Colonic mucosa (tissue), 4 donors: ENCODE results near the gene NEGR1. TPM values are rescaled to one million over a fixed set of nuclear protein-coding genes. Genes with fewer than 3 reads are reported as not detected.

Experiments
- DNase-seq: peaks from one replicate; pipeline ENCODE4 v3.0.0-alpha.2; 2020
- H3K27ac ChIP-seq: fragments of 200-600 bp; one replicate; pipeline ENCODE4 v1.8.0; 2021
- H3K27me3 ChIP-seq: fragments of 200-600 bp; one replicate; pipeline ENCODE4 v1.8.0; 2021
- H3K36me3 ChIP-seq: fragments of 200-600 bp; one replicate; pipeline ENCODE4 v1.8.0; 2021
- H3K4me1 ChIP-seq: fragments of 200-600 bp; one replicate; pipeline ENCODE4 v1.8.0; 2021; ENCODE audit warnings: mild to moderate bottlenecking
- H3K4me3 ChIP-seq: fragments of 200-600 bp; one replicate; pipeline ENCODE4 v1.8.0; 2021
- H3K9ac ChIP-seq, 2 donors: one replicate each; pipeline ENCODE4 v1.7.0; 2013; ENCODE audit warnings: control low read depth in 2 of 2, low read depth in 2 of 2, low read length in 2 of 2
- H3K9me3 ChIP-seq: fragments of 200-600 bp; one replicate; pipeline ENCODE4 v1.8.0; 2021
- CTCF ChIP-seq: fragments of 200-600 bp; IDR thresholded peaks from one replicate; pipeline ENCODE4 v1.8.0; 2022; ENCODE audit warnings: antibody characterized with exemption, mild to moderate bottlenecking
- intact Hi-C: fragments of 100-400 bp; cut with DNase I; formaldehyde crosslinking; loops from one replicate; pipeline ENCODE4 v1.14.1; 2022
- total RNA-seq, 2 donors: library from RNA; stranded (reverse); fragmentation: NEBNext Ultra II Directional in 1 of 2; extraction: Animal tissue kit (Norgen Biotek cat#: 25700) in 1 of 2; gene quantifications; one replicate each; pipeline ENCODE4 v1.2.1, GENCODE V29; 2021
- donor health status: healthy.
- donor health status: DM: no; HTN: no; CAD: no.
- donor health status: DM: no; HTN: no; CAD: no.

The NEGR1 gene
- total RNA-seq, 2 donors from 2014 or later: 4.0 to 9.2 TPM

- Histone ChIP-seq H3K9me3 (no peaks in the 10 kb centered on the region), H3K4me1 (no peaks in the 10 kb centered on the region), H3K27ac (no peak overlapping the region), H3K4me3 (no peak overlapping the region), H3K9ac (no peak overlapping the region), H3K27me3 (no peaks in the 10 kb centered on the region), H3K36me3 (no peaks in the 10 kb centered on the region)
- no peak for TF ChIP-seq CTCF
- no peak for DNase-seq
- intact Hi-C loops: no loop called here
These were observed 218.8 kb downstream of the NEGR1 start for GRCh38 chr1:72063364-72064044.

- no peak for DNase-seq
- TF ChIP-seq CTCF: no peak
- intact Hi-C loops: no loop called here
- Histone ChIP-seq H3K9ac (no peak overlapping the region), H3K4me1 (no peaks in the 10 kb centered on the region), H3K27ac (no peak overlapping the region), H3K27me3 (no peaks in the 10 kb centered on the region), H3K4me3 (no peak overlapping the region), H3K9me3 (no peaks in the 10 kb centered on the region), H3K36me3 (no peaks in the 10 kb centered on the region)
These were observed 219.8 kb downstream of the NEGR1 start for GRCh38 chr1:72062584-72062983.

DNA sequence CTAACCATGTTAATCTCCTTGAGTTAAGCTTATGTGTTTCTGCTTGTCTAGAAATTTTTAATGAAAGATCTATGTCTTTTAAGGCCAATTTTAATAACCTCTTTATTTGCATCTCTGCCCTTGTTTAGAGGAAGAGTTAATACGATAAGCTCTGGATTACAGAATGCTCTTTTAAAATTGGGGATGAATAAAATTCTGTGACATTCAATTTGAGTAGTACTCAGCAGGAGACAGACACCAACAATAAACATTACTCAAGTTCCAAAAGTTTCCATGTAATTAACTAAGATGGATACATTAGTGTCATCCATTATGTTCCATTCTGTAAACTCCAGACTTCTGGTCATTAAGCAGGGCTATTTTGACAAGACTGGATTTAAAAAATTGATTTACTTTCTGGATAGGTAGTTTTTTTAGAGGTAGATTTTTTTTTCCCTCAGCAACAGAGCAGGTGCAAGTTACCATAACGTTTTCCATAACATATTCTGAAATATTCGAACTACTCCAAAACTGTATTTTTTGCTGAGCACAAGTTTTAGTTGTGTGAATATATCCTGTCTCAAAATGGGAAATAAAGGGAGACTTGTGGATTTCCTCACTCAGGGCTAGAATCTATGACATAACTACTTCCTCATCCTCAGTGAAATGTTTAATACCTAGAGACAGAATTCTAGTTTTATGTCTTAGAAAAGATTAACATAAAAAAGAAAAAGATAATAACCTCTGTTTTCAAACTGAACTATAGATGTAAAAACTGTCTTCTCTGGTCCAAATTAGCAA lies 221.7 kb downstream of the NEGR1 start:
- no peak overlapping the region for H3K4me3 ChIP-seq
- no peaks in the 10 kb centered on the region for H3K9me3 ChIP-seq
- H3K27ac ChIP-seq: no peak overlapping the region
- DNase-seq: no peak
- H3K9ac ChIP-seq: no peak overlapping the region
- H3K4me1 ChIP-seq: no peaks in the 10 kb centered on the region
- intact Hi-C loops: no loop called here
- no peaks in the 10 kb centered on the region for H3K27me3 ChIP-seq
- no peak for TF ChIP-seq CTCF
- no peaks in the 10 kb centered on the region for H3K36me3 ChIP-seq

- no peaks in the 10 kb centered on the region for H3K27me3 ChIP-seq
- no peak overlapping the region for H3K4me3 ChIP-seq
- H3K4me1 ChIP-seq: no peaks in the 10 kb centered on the region
- H3K9me3 ChIP-seq: no peaks in the 10 kb centered on the region
- intact Hi-C loops: no loop called here
- no peak for DNase-seq
- no peak for TF ChIP-seq CTCF
- no peak overlapping the region for H3K9ac ChIP-seq
- no peaks in the 10 kb centered on the region for H3K36me3 ChIP-seq
- H3K27ac ChIP-seq: no peak overlapping the region
These were observed 225.8 kb downstream of the NEGR1 start for GRCh38 chr1:72056516-72056915.

GRCh38 chr1:72051538-72051937 lies 230.8 kb downstream of the NEGR1 start:
- Histone ChIP-seq H3K9me3 (no peaks in the 10 kb centered on the region), H3K4me3 (no peak overlapping the region), H3K9ac (no peak overlapping the region), H3K4me1 (no peaks in the 10 kb centered on the region), H3K36me3 (no peaks in the 10 kb centered on the region), H3K27ac (no peak overlapping the region), H3K27me3 (no peaks in the 10 kb centered on the region)
- intact Hi-C loops: no loop called here
- TF ChIP-seq CTCF: no peak
- DNase-seq: no peak
